H9 (cell line): Measurements from ENCODE around the gene ACYP2. TPM values are rescaled to one million over a fixed set of nuclear protein-coding genes. Genes with fewer than 3 reads are reported as not detected.

ENCODE experiments used
- DNase-seq: peaks from one replicate; pipeline ENCODE4 v3.0.0-alpha.2; 2017
- H2AFZ ChIP-seq: one replicate; pipeline ENCODE4 v1.6.1; 2013; ENCODE audit warnings: mild to moderate bottlenecking, low read length, control low read depth, moderate library complexity
- H2AK5ac ChIP-seq: 2 replicates; pipeline ENCODE4 v1.6.1; 2013; ENCODE audit warnings: low read length, control low read depth, mixed read lengths; ENCODE audit not compliant: insufficient read length
- H2BK120ac ChIP-seq: one replicate; pipeline ENCODE4 v1.6.1; 2013; ENCODE audit warnings: low read depth, mild to moderate bottlenecking, low read length, control low read depth, inconsistent platforms; ENCODE audit not compliant: poor library complexity, severe bottlenecking
- H2BK12ac ChIP-seq: 2 replicates; pipeline ENCODE4 v1.6.1; 2013; ENCODE audit warnings: low read length, control low read depth, mixed read lengths, low read depth; ENCODE audit not compliant: insufficient read length
- H2BK15ac ChIP-seq: 2 replicates; pipeline ENCODE4 v1.6.1; 2013; ENCODE audit warnings: low read depth, low read length, control low read depth
- H2BK20ac ChIP-seq: one replicate; pipeline ENCODE4 v1.6.1; 2013; ENCODE audit warnings: low read depth, mild to moderate bottlenecking, low read length, control low read depth, inconsistent platforms; ENCODE audit not compliant: poor library complexity, severe bottlenecking
- H2BK5ac ChIP-seq: 2 replicates; pipeline ENCODE4 v1.6.1; 2013; ENCODE audit warnings: low read length, control low read depth, mixed read lengths; ENCODE audit not compliant: insufficient read length
- H3K14ac ChIP-seq: 2 replicates; pipeline ENCODE4 v1.6.1; 2013; ENCODE audit warnings: low read length, control low read depth; ENCODE audit not compliant: insufficient read depth
- H3K18ac ChIP-seq: 2 replicates; pipeline ENCODE4 v1.6.1; 2013; ENCODE audit warnings: low read depth, mild to moderate bottlenecking, mixed read lengths, low read length, control low read depth; ENCODE audit not compliant: insufficient read length
- H3K23ac ChIP-seq: 2 replicates; pipeline ENCODE4 v1.6.1; 2013; ENCODE audit warnings: low read length, control low read depth, mixed read lengths, low read depth; ENCODE audit not compliant: insufficient read length
- H3K23me2 ChIP-seq: 2 replicates; pipeline ENCODE4 v1.6.1; 2013; ENCODE audit warnings: low read depth, mild to moderate bottlenecking, mixed read lengths, low read length, control low read depth; ENCODE audit not compliant: insufficient read length, poor library complexity, severe bottlenecking
- H3K27ac ChIP-seq: 2 replicates; pipeline ENCODE4 v1.5.1; 2013; ENCODE audit warnings: low read length, control low read depth, mixed read lengths, low read depth; ENCODE audit not compliant: insufficient read length
- H3K27me3 ChIP-seq: 2 replicates; pipeline ENCODE4 v1.6.1; 2013; ENCODE audit warnings: low read length, control low read depth, inconsistent platforms; ENCODE audit not compliant: insufficient read depth
- H3K4ac ChIP-seq: 2 replicates; pipeline ENCODE4 v1.6.1; 2013; ENCODE audit warnings: low read depth, mild to moderate bottlenecking, control low read depth, inconsistent platforms, low read length, moderate library complexity
- H3K4me1 ChIP-seq: 2 replicates; pipeline ENCODE4 v1.6.1; 2013; ENCODE audit warnings: low read length, control low read depth, inconsistent platforms; ENCODE audit not compliant: insufficient read depth
- H3K4me2 ChIP-seq: 2 replicates; pipeline ENCODE4 v1.6.1; 2013; ENCODE audit warnings: low read length, control low read depth, mixed read lengths; ENCODE audit not compliant: insufficient read length, insufficient read depth
- H3K56ac ChIP-seq: 2 replicates; pipeline ENCODE4 v1.6.1; 2013; ENCODE audit warnings: low read depth, mild to moderate bottlenecking, mixed read lengths, low read length, control low read depth; ENCODE audit not compliant: insufficient read length
- H3K79me1 ChIP-seq: 2 replicates; pipeline ENCODE4 v1.6.1; 2013; ENCODE audit warnings: low read depth, mild to moderate bottlenecking, moderate library complexity, low read length, control low read depth, inconsistent platforms; ENCODE audit not compliant: insufficient read depth, poor library complexity, severe bottlenecking
- H3K79me2 ChIP-seq: 2 replicates; pipeline ENCODE4 v1.6.1; 2013; ENCODE audit warnings: low read length, control low read depth, inconsistent platforms; ENCODE audit not compliant: insufficient read depth
- H3K9ac ChIP-seq: 2 replicates; pipeline ENCODE4 v1.6.1; 2013; ENCODE audit warnings: low read length, control low read depth, mixed read lengths; ENCODE audit not compliant: insufficient read length; ENCODE audit errors: extremely low read depth
- H3K9me3 ChIP-seq: one replicate; pipeline ENCODE4 v1.6.1; 2013; ENCODE audit warnings: low read depth, low read length, inconsistent platforms; ENCODE audit not compliant: control insufficient read depth
- H3T11ph ChIP-seq: one replicate; pipeline ENCODE4 v1.6.1; 2013; ENCODE audit warnings: mild to moderate bottlenecking, low read length, control low read depth, inconsistent platforms
- H4K20me1 ChIP-seq: one replicate; pipeline ENCODE4 v1.6.1; 2013; ENCODE audit not compliant: control insufficient read depth, insufficient read length, insufficient read depth
- H4K5ac ChIP-seq: 2 replicates; pipeline ENCODE4 v1.6.1; 2013; ENCODE audit warnings: low read depth, mild to moderate bottlenecking, mixed read lengths, low read length, control low read depth; ENCODE audit not compliant: insufficient read length
- H4K8ac ChIP-seq: replicated peaks from 2 replicates; pipeline ENCODE4 v1.6.1; 2013; ENCODE audit warnings: low read length, control low read depth, mixed read lengths, low read depth; ENCODE audit not compliant: insufficient read length
- H4K91ac ChIP-seq: 2 replicates; pipeline ENCODE4 v1.6.1; 2013; ENCODE audit warnings: low read depth, mild to moderate bottlenecking, moderate library complexity, mixed read lengths, low read length, control low read depth; ENCODE audit not compliant: insufficient read length
- H3K27ac Mint-ChIP-seq, 3 experiments: 2 replicates in 2 of 3; 3 replicates in 1 of 3; pipeline ENCODE4 v1.8.0; 2020 to 2021; ENCODE audit warnings: mixed read lengths in 3 of 3, mild to moderate bottlenecking in 1 of 3, moderate library complexity in 1 of 3
- H3K27me3 Mint-ChIP-seq: 2 replicates; pipeline ENCODE4 v1.8.0; 2021; ENCODE audit warnings: low read depth, mild to moderate bottlenecking, moderate library complexity, mixed read lengths
- H3K36me3 Mint-ChIP-seq, 3 experiments: 2 replicates in 2 of 3; 3 replicates in 1 of 3; pipeline ENCODE4 v1.8.0; 2020 to 2021; ENCODE audit warnings: low read depth in 3 of 3, mixed read lengths in 3 of 3; ENCODE audit not compliant: insufficient read depth in 1 of 3
- H3K4me1 Mint-ChIP-seq, 2 experiments: 2 replicates each; pipeline ENCODE4 v1.8.0; 2020; ENCODE audit warnings: mixed read lengths in 2 of 2
- H3K4me3 Mint-ChIP-seq, 2 experiments: 2 replicates in 1 of 2; 3 replicates in 1 of 2; pipeline ENCODE4 v1.8.0; 2020 to 2021; ENCODE audit warnings: mild to moderate bottlenecking in 2 of 2, mixed read lengths in 2 of 2, moderate library complexity in 1 of 2
- H3K9me3 Mint-ChIP-seq, 2 experiments: 2 replicates in 1 of 2; 3 replicates in 1 of 2; pipeline ENCODE4 v1.8.0; 2020; ENCODE audit warnings: mild to moderate bottlenecking in 2 of 2, mixed read lengths in 2 of 2, moderate library complexity in 1 of 2
- CTCF ChIP-seq: fragments of 200-600 bp; sonication (generic); conservative IDR thresholded peaks from 3 replicates; pipeline ENCODE4 v1.8.0; 2021; ENCODE audit warnings: antibody characterized with exemption, mild to moderate bottlenecking
- WGBS: extraction: QIAGEN DNeasy Blood & Tissue Kit; methylation state at CpG from one replicate; pipeline ENCODE4 v1.1.7; 2013; ENCODE audit warnings: missing lambda C conversion rate, low lambda C conversion rate, mixed read lengths; ENCODE audit not compliant: insufficient read length; ENCODE audit errors: extremely low coverage; 5-methylcytosine and 5-hydroxymethylcytosine counted together
- total RNA-seq: library from RNA; stranded (reverse); gene quantifications from 2 replicates; pipeline ENCODE4 v1.2.1, GENCODE V29; 2021

The ACYP2 gene
- total RNA-seq, 1 experiment from 2014 or later = 3.2 TPM

GRCh38 chr2:54213082-54213481 is 97.7 kb downstream of the ACYP2 start:
- no peak overlapping the region for H3K4ac ChIP-seq
- Mint-ChIP-seq H3K9me3 (peaks cover 9 to 12% of the 10 kb centered on the region in 2 experiments; a peak in 4 of 5 replicates), H3K4me1 (0 out of 4 replicates have a peak, but pooled peaks cover 0 to 3% of the 10 kb centered on the region in 2 experiments), H3K36me3 (peaks cover 0 to 9% (median 3%) of the 10 kb centered on the region in 3 experiments; a peak in 1 of 7 replicates), H3K27me3 (no peaks in the 10 kb centered on the region), H3K27ac (no peak overlapping the region), H3K4me3 (no peak overlapping the region)
- H3T11ph ChIP-seq = no peak overlapping the region
- no peaks in the 10 kb centered on the region for H3K27me3 ChIP-seq
- no peak overlapping the region for H3K4me2 ChIP-seq
- H4K20me1 ChIP-seq = no peaks in the 10 kb centered on the region
- no peak overlapping the region for H3K23ac ChIP-seq
- H3K9ac ChIP-seq = no peak overlapping the region
- no peaks in the 10 kb centered on the region for H3K79me2 ChIP-seq
- H2AK5ac ChIP-seq = no peak overlapping the region
- no peak overlapping the region for H2BK20ac ChIP-seq
- no CpG with 5 or more reads among the region's 4 CpGs for whole genome bisulfite sequencing
- H4K5ac ChIP-seq = no peak overlapping the region
- no peak overlapping the region for H2BK5ac ChIP-seq
- no peak overlapping the region for H2BK12ac ChIP-seq
- H3K56ac ChIP-seq = no peak overlapping the region
- TF ChIP-seq CTCF = no peak
- H3K4me1 ChIP-seq = no peaks in the 10 kb centered on the region
- H2BK120ac ChIP-seq = no peak overlapping the region
- no peak overlapping the region for H3K27ac ChIP-seq
- DNase-seq = no peak
- no peaks in the 10 kb centered on the region for H3K9me3 ChIP-seq
- H4K91ac ChIP-seq = no peak overlapping the region
- H3K79me1 ChIP-seq = no peaks in the 10 kb centered on the region
- no peaks in the 10 kb centered on the region for H3K23me2 ChIP-seq
- no peak overlapping the region for H4K8ac ChIP-seq
- no peak overlapping the region for H2AFZ ChIP-seq
- no peak overlapping the region for H2BK15ac ChIP-seq
- no peak overlapping the region for H3K14ac ChIP-seq
- no peak overlapping the region for H3K18ac ChIP-seq
